ENCODE measurements around the gene PAFAH1B2.

Gene PAFAH1B2

DNA sequence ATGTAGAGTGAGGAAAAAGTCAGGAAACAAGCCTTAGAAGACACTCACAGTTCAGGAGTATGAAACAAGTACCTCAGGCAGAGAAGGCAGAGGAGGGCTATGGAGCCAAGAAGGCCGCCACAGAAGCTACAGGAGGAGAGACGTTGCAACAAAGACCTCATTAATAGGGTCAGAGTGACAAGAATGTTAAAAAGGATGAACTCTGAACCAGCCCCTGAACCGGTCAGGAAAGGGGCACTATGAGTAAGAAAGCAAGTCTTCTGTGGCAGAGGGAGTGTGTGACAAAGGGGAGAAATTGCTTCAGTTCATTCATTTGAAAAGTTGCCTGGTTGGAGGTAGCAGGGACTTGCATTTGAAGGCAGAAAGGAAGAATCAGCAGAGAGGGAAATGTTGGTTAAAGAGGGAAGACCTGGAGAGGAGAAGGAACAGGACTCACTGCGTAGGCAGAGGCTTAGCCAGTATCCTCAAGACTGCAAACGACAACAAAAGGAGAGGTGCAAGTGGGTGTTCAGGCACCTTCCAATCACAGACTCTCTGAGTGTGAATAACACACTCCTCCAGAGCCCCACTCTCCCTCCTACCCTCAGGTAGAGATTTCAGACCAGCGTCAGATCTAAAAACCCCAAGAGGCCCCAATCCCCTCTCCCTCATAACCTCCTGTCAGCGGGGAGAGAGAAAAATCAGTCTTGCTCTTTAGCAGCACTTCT, 70.5 kb downstream of the PAFAH1B2 start:
- no peaks in the 10 kb centered on the region for H4K20me1 ChIP-seq (ENCODE audit: control insufficient read depth, insufficient read depth, low read depth, low read length)
- H3K36me3 ChIP-seq (ENCODE audit: control insufficient read depth, low read length): peaks cover 44% of the 10 kb centered on the region
- no peaks in the 10 kb centered on the region for H3K4me1 ChIP-seq (ENCODE audit: control insufficient read depth, low read length)
- H3K9me3 ChIP-seq (ENCODE audit: control insufficient read depth, insufficient read depth, low read length): no peaks in the 10 kb centered on the region
- no peak overlapping the region for H3K4me3 ChIP-seq (ENCODE audit: low read length)
- no peaks in the 10 kb centered on the region for H3K9me2 ChIP-seq (replicated peaks; ENCODE audit: control insufficient read depth, low read length)
- H3K27ac ChIP-seq (ENCODE audit: low read depth, low read length): no peak overlapping the region
- no peak overlapping the region for H3K4me2 ChIP-seq (ENCODE audit: low read length)
- H3K79me2 ChIP-seq (ENCODE audit: control insufficient read depth, low read length): no peaks in the 10 kb centered on the region
- no peaks in the 10 kb centered on the region for H3F3A ChIP-seq (ENCODE audit: control insufficient read depth, insufficient read depth)
- no peaks in the 10 kb centered on the region for H3K27me3 ChIP-seq (ENCODE audit: control insufficient read depth, low read length)
- TF ChIP-seq CTCF (IDR thresholded peaks at IDR 0.05; ENCODE audit: low read depth, low read length, poor library complexity, severe bottlenecking) (no peak), EZH2phosphoT487 (IDR thresholded peaks at IDR 0.05; ENCODE audit: borderline replicate concordance, low read length) (no peak)

GRCh38 chr11:117217141-117218084, 73.3 kb downstream of the PAFAH1B2 start:
- Histone ChIP-seq H3K4me2 (ENCODE audit: low read length) (no peak overlapping the region), H3K36me3 (ENCODE audit: control insufficient read depth, low read length) (peaks cover 61% of the 10 kb centered on the region)

GRCh38 chr11:117218133-117218915, 74.2 kb downstream of the PAFAH1B2 start:
- Histone ChIP-seq H3K4me3 (ENCODE audit: low read length) (no peak overlapping the region), H3K27me3 (ENCODE audit: control insufficient read depth, low read length) (no peaks in the 10 kb centered on the region), H3K4me1 (ENCODE audit: control insufficient read depth, low read length) (no peaks in the 10 kb centered on the region), H3K79me2 (ENCODE audit: control insufficient read depth, low read length) (no peaks in the 10 kb centered on the region), H4K20me1 (ENCODE audit: control insufficient read depth, insufficient read depth, low read depth, low read length) (no peaks in the 10 kb centered on the region), H3K9me3 (ENCODE audit: control insufficient read depth, insufficient read depth, low read length) (no peaks in the 10 kb centered on the region), H3K27ac (ENCODE audit: low read depth, low read length) (no peak overlapping the region), H3K36me3 (ENCODE audit: control insufficient read depth, low read length) (peaks cover 62% of the 10 kb centered on the region), H3K9me2 (replicated peaks; ENCODE audit: control insufficient read depth, low read length) (no peaks in the 10 kb centered on the region), H3K4me2 (ENCODE audit: low read length) (no peak overlapping the region), H3F3A (ENCODE audit: control insufficient read depth, insufficient read depth) (no peaks in the 10 kb centered on the region)
- TF ChIP-seq EZH2phosphoT487 (IDR thresholded peaks at IDR 0.05; ENCODE audit: borderline replicate concordance, low read length) (no peak), CTCF (IDR thresholded peaks at IDR 0.05; ENCODE audit: low read depth, low read length, poor library complexity, severe bottlenecking) (no peak)

More at GRCh38 chr11:117217141-117218084, 73.3 kb downstream of the PAFAH1B2 start:
- no peaks in the 10 kb centered on the region for H4K20me1 ChIP-seq (ENCODE audit: control insufficient read depth, insufficient read depth, low read depth, low read length)
- H3K9me3 ChIP-seq (ENCODE audit: control insufficient read depth, insufficient read depth, low read length): no peaks in the 10 kb centered on the region
- H3F3A ChIP-seq (ENCODE audit: control insufficient read depth, insufficient read depth): no peaks in the 10 kb centered on the region
- TF ChIP-seq EZH2phosphoT487 (IDR thresholded peaks at IDR 0.05; ENCODE audit: borderline replicate concordance, low read length): no peak
- no peak for TF ChIP-seq CTCF (IDR thresholded peaks at IDR 0.05; ENCODE audit: low read depth, low read length, poor library complexity, severe bottlenecking)
- no peaks in the 10 kb centered on the region for H3K79me2 ChIP-seq (ENCODE audit: control insufficient read depth, low read length)
- no peak overlapping the region for H3K27ac ChIP-seq (ENCODE audit: low read depth, low read length)
- no peaks in the 10 kb centered on the region for H3K9me2 ChIP-seq (replicated peaks; ENCODE audit: control insufficient read depth, low read length)
- H3K27me3 ChIP-seq (ENCODE audit: control insufficient read depth, low read length): no peaks in the 10 kb centered on the region
- no peaks in the 10 kb centered on the region for H3K4me1 ChIP-seq (ENCODE audit: control insufficient read depth, low read length)
- H3K4me3 ChIP-seq (ENCODE audit: low read length): no peak overlapping the region
